Measurements from ENCODE around the gene ITGA3.

DNA sequence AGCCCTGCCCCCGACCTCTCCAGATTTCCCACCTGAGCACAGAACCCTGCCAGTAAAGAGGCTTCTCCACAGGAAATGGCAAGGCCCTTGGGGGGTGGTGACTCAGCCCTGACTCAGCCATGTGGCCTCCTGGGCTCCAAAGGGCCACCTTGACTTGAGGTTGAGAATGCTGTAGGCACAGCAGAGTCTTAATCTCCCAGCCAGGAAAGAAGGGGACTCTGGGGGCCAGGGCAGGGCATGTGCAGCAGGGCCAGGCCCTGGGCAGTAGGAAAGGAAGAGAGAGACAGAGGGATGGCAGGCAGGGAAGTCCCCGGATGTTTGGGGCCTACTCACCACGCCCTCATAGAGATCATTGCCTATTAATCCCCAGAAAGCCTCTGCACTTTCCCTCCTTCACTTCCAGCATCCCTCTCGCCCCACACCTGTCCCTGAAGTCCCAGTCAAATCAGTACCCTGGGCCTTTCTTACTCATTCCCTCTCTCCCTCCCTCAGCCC lies 4.8 kb upstream of the ITGA3 start:
- TF ChIP-seq, protein P1, sequence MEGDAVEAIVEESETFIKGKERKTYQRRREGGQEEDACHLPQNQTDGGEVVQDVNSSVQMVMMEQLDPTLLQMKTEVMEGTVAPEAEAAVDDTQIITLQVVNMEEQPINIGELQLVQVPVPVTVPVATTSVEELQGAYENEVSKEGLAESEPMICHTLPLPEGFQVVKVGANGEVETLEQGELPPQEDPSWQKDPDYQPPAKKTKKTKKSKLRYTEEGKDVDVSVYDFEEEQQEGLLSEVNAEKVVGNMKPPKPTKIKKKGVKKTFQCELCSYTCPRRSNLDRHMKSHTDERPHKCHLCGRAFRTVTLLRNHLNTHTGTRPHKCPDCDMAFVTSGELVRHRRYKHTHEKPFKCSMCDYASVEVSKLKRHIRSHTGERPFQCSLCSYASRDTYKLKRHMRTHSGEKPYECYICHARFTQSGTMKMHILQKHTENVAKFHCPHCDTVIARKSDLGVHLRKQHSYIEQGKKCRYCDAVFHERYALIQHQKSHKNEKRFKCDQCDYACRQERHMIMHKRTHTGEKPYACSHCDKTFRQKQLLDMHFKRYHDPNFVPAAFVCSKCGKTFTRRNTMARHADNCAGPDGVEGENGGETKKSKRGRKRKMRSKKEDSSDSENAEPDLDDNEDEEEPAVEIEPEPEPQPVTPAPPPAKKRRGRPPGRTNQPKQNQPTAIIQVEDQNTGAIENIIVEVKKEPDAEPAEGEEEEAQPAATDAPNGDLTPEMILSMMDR (conservative IDR thresholded peaks at IDR 0.05; ENCODE audit: low read length): no peak
- TF ChIP-seq EZH2phosphoT487 (IDR thresholded peaks at IDR 0.05; ENCODE audit: borderline replicate concordance): no peak
